Activated CD4-positive, alpha-beta T cell treated with anti-CD3 and anti-CD28 coated beads, Interleukin-2, amount 10 ng/mL, durations not matched to agents 24 days and 14 days (primary cell): ENCODE data around the gene CBY1. TPM values are rescaled to one million over a fixed set of nuclear protein-coding genes. Genes with fewer than 3 reads are reported as not detected.
"Not testable (repeated sequence)": the region's sequence is repeated elsewhere in the genome, so short reads cannot be mapped to it uniquely, and the experiment has no call there.

Experiments
- DNase-seq: peaks from one replicate; pipeline ENCODE4 v3.0.0; 2022
- H3K27ac Mint-ChIP-seq: one replicate; pipeline ENCODE4 v1.8.0; 2022; ENCODE audit warnings: mild to moderate bottlenecking, mixed read lengths
- H3K27me3 Mint-ChIP-seq: one replicate; pipeline ENCODE4 v1.8.0; 2022; ENCODE audit warnings: mixed read lengths
- H3K36me3 Mint-ChIP-seq: one replicate; pipeline ENCODE4 v1.8.0; 2022; ENCODE audit warnings: low read depth, mild to moderate bottlenecking, mixed read lengths
- H3K4me1 Mint-ChIP-seq: one replicate; pipeline ENCODE4 v1.8.0; 2021; ENCODE audit warnings: mixed read lengths
- H3K4me3 Mint-ChIP-seq: one replicate; pipeline ENCODE4 v1.8.0; 2022; ENCODE audit warnings: mild to moderate bottlenecking, moderate library complexity, mixed read lengths
- H3K9me3 Mint-ChIP-seq: one replicate; pipeline ENCODE4 v1.8.0; 2021; ENCODE audit warnings: mixed read lengths
- intact Hi-C: fragments of 100-400 bp; cut with micrococcal nuclease; formaldehyde crosslinking; loops from one replicate; pipeline ENCODE4 v1.15.1; 2023
- total RNA-seq: library from RNA; stranded (reverse); gene quantifications from 2 replicates; pipeline ENCODE4 v1.2.3, GENCODE V29; 2022

CBY1 gene
- 8.4 and 13.3 TPM in 2 replicates for total RNA-seq

GRCh38 chr22:38656256-38657044 is at the start of gene CBY1, which contains the start of gene FAM227A:
Gene CBY1, plus strand, starts transcription at chr22:38656638. Its CDS starts 11,417 bp downstream, at chr22:38668055.
Gene FAM227A, minus strand, starts transcription at chr22:38656392. Its CDS starts 6,224 bp downstream, at chr22:38650168.
- peaks cover 11% of the 10 kb centered on the region for H3K4me1 Mint-ChIP-seq

GRCh38 chr22:38607680-38608079 is 48.8 kb upstream of the CBY1 start:
- DNase-seq = no peak
- H3K36me3 Mint-ChIP-seq = no peaks in the 10 kb centered on the region
- no peaks in the 10 kb centered on the region for H3K9me3 Mint-ChIP-seq
- intact Hi-C loops = no loop called here
- H3K27me3 Mint-ChIP-seq = peaks cover 4% of the 10 kb centered on the region
- no peaks in the 10 kb centered on the region for H3K4me1 Mint-ChIP-seq
- H3K27ac Mint-ChIP-seq = no peak overlapping the region
- no peak overlapping the region for H3K4me3 Mint-ChIP-seq

More at GRCh38 chr22:38656256-38657044, at the start of gene CBY1, which contains the start of gene FAM227A:
- peak; percentile 96 for DNase-seq
- Mint-ChIP-seq H3K27me3 (no peaks in the 10 kb centered on the region), H3K4me3 (peak within 1 kb of the TSS; percentile 93), H3K9me3 (no peaks in the 10 kb centered on the region), H3K27ac (peak within 1 kb of the TSS; percentile 97), H3K36me3 (no peaks in the 10 kb centered on the region)
- intact Hi-C loops = loop anchor here (1.0 kb wide), 2 partner anchors 25 to 150 kb away; partner anchors contain the start of genes DDX17 and TOMM22

- H3K9me3 Mint-ChIP-seq = no peaks in the 10 kb centered on the region
- peaks cover 2% of the 10 kb centered on the region for H3K27me3 Mint-ChIP-seq
- no peak overlapping the region for H3K4me3 Mint-ChIP-seq
- no peak overlapping the region for H3K27ac Mint-ChIP-seq
- no peak for DNase-seq
- H3K4me1 Mint-ChIP-seq = no peaks in the 10 kb centered on the region
- no peaks in the 10 kb centered on the region for H3K36me3 Mint-ChIP-seq
- intact Hi-C loops = no loop called here
Observed at GRCh38 chr22:38608992-38609750, 47.3 kb upstream of the CBY1 start.

GRCh38 chr22:38610234-38610633 is 46.2 kb upstream of the CBY1 start:
- Mint-ChIP-seq H3K27me3 (no peaks in the 10 kb centered on the region), H3K27ac (no peak overlapping the region)
- intact Hi-C loops = no loop called here

GRCh38 chr22:38611559-38611958 is 44.9 kb upstream of the CBY1 start:
- Mint-ChIP-seq H3K9me3 (no peaks in the 10 kb centered on the region), H3K27me3 (no peaks in the 10 kb centered on the region), H3K27ac (no peak overlapping the region), H3K36me3 (no peaks in the 10 kb centered on the region), H3K4me1 (no peaks in the 10 kb centered on the region), H3K4me3 (no peak overlapping the region)
- intact Hi-C loops = no loop called here
- DNase-seq = no peak

More at GRCh38 chr22:38610234-38610633, 46.2 kb upstream of the CBY1 start:
- Mint-ChIP-seq H3K9me3 (no peaks in the 10 kb centered on the region), H3K4me3 (no peak overlapping the region), H3K36me3 (no peaks in the 10 kb centered on the region), H3K4me1 (no peaks in the 10 kb centered on the region)
- no peak for DNase-seq

GRCh38 chr22:38612217-38613006 is 44.0 kb upstream of the CBY1 start:
- Mint-ChIP-seq H3K4me1 (no peaks in the 10 kb centered on the region), H3K27ac (no peak overlapping the region), H3K36me3 (no peaks in the 10 kb centered on the region), H3K27me3 (peaks cover 3% of the 10 kb centered on the region), H3K9me3 (no peaks in the 10 kb centered on the region), H3K4me3 (no peak overlapping the region)
- intact Hi-C loops = no loop called here
- DNase-seq = no peak

GRCh38 chr22:38613588-38613987 is 42.9 kb upstream of the CBY1 start:
- no peak for DNase-seq
- Mint-ChIP-seq H3K4me3 (no peak overlapping the region), H3K27ac (no peak overlapping the region), H3K4me1 (no peaks in the 10 kb centered on the region), H3K36me3 (no peaks in the 10 kb centered on the region), H3K27me3 (peaks cover 3% of the 10 kb centered on the region), H3K9me3 (no peaks in the 10 kb centered on the region)
- intact Hi-C loops = no loop called here

GRCh38 chr22:38614332-38615063 is 41.9 kb upstream of the CBY1 start:
- no peak for DNase-seq
- H3K27ac Mint-ChIP-seq = no peak overlapping the region
- no peak overlapping the region for H3K4me3 Mint-ChIP-seq
- peaks cover 6% of the 10 kb centered on the region for H3K27me3 Mint-ChIP-seq
- no peaks in the 10 kb centered on the region for H3K9me3 Mint-ChIP-seq
- H3K4me1 Mint-ChIP-seq = no peaks in the 10 kb centered on the region
- intact Hi-C loops = no loop called here
- no peaks in the 10 kb centered on the region for H3K36me3 Mint-ChIP-seq

GRCh38 chr22:38615064-38615405 is 41.4 kb upstream of the CBY1 start:
- H3K9me3 Mint-ChIP-seq, H3K27me3 Mint-ChIP-seq, DNase-seq, H3K36me3 Mint-ChIP-seq, H3K4me3 Mint-ChIP-seq, H3K27ac Mint-ChIP-seq, H3K4me1 Mint-ChIP-seq, intact Hi-C loops: not testable (repeated sequence)

- no peaks in the 10 kb centered on the region for H3K9me3 Mint-ChIP-seq
Observed at GRCh38 chr22:38618258-38618657, 38.2 kb upstream of the CBY1 start.

GRCh38 chr22:38618682-38619081 is 37.8 kb upstream of the CBY1 start:
- Mint-ChIP-seq H3K27ac (no peak overlapping the region), H3K27me3 (peaks cover 6% of the 10 kb centered on the region), H3K9me3 (no peaks in the 10 kb centered on the region), H3K4me3 (no peak overlapping the region), H3K36me3 (no peaks in the 10 kb centered on the region), H3K4me1 (no peaks in the 10 kb centered on the region)
- intact Hi-C loops = no loop called here
- DNase-seq = no peak

More at GRCh38 chr22:38618258-38618657, 38.2 kb upstream of the CBY1 start:
- no peak for DNase-seq
- no peaks in the 10 kb centered on the region for H3K36me3 Mint-ChIP-seq
- H3K4me1 Mint-ChIP-seq = no peaks in the 10 kb centered on the region
- H3K27me3 Mint-ChIP-seq = peaks cover 6% of the 10 kb centered on the region
- H3K27ac Mint-ChIP-seq = no peak overlapping the region
- no peak overlapping the region for H3K4me3 Mint-ChIP-seq
- intact Hi-C loops = no loop called here

- H3K4me3 Mint-ChIP-seq = no peak overlapping the region
- DNase-seq = no peak
- intact Hi-C loops = no loop called here
- no peaks in the 10 kb centered on the region for H3K9me3 Mint-ChIP-seq
- H3K27ac Mint-ChIP-seq = no peak overlapping the region
- H3K36me3 Mint-ChIP-seq = no peaks in the 10 kb centered on the region
- no peaks in the 10 kb centered on the region for H3K4me1 Mint-ChIP-seq
- peaks cover 3% of the 10 kb centered on the region for H3K27me3 Mint-ChIP-seq
Observed at GRCh38 chr22:38623351-38623750, 33.1 kb upstream of the CBY1 start.

GRCh38 chr22:38628444-38628843 is 28.0 kb upstream of the CBY1 start:
- H3K27me3 Mint-ChIP-seq = no peaks in the 10 kb centered on the region
- peaks cover 10% of the 10 kb centered on the region for H3K4me1 Mint-ChIP-seq
- no peaks in the 10 kb centered on the region for H3K9me3 Mint-ChIP-seq
- no peak overlapping the region for H3K27ac Mint-ChIP-seq
- intact Hi-C loops = no loop called here
- H3K4me3 Mint-ChIP-seq = no peak overlapping the region
- DNase-seq = no peak
- no peaks in the 10 kb centered on the region for H3K36me3 Mint-ChIP-seq
